Mononuclear cell (primary cell): Measurements from ENCODE around the gene ODAD2. TPM values are rescaled to one million over a fixed set of nuclear protein-coding genes. Genes with fewer than 3 reads are reported as not detected.

Experiments
- H3K27me3 ChIP-seq: 2 replicates; pipeline ENCODE4 v1.6.0; 2011; ENCODE audit warnings: low read length, control low read depth; ENCODE audit not compliant: insufficient read depth
- H3K4me1 ChIP-seq: 2 replicates; pipeline ENCODE4 v1.5.1; 2011; ENCODE audit warnings: mild to moderate bottlenecking, low read length, control low read depth; ENCODE audit not compliant: insufficient read depth
- H3K4me3 ChIP-seq: 2 replicates; pipeline ENCODE4 v1.5.1; 2011; ENCODE audit warnings: mild to moderate bottlenecking, low read length, moderate library complexity
- H3K9me3 ChIP-seq: 2 replicates; pipeline ENCODE4 v1.5.1; 2011; ENCODE audit warnings: low read depth, mild to moderate bottlenecking, control low read depth, low read length
- total RNA-seq: library from RNA; depleted of rRNA; stranded (reverse); fragments of >200 nt; gene quantifications from one replicate; pipeline ENCODE4 v1.2.3, GENCODE V29; 2012

Gene ODAD2
- 0.10 TPM for total RNA-seq

GRCh38 chr10:27998954-27999275 is at the start of gene ODAD2:
TSS of gene ODAD2 (minus strand) at chr10:27999079. CDS start at chr10:27995142, 3,937 bp downstream.
- peaks cover 14% of the 10 kb centered on the region for H3K4me1 ChIP-seq
- peaks cover 14% of the 10 kb centered on the region for H3K27me3 ChIP-seq
- no peaks in the 10 kb centered on the region for H3K9me3 ChIP-seq
- peak within 1 kb of the TSS; percentile 33 for H3K4me3 ChIP-seq

GRCh38 chr10:28047061-28047460 is 48.2 kb upstream of the ODAD2 start:
- Histone ChIP-seq H3K4me1 (no peaks in the 10 kb centered on the region), H3K4me3 (no peak overlapping the region), H3K27me3 (no peaks in the 10 kb centered on the region), H3K9me3 (no peaks in the 10 kb centered on the region)

- Histone ChIP-seq H3K27me3 (no peaks in the 10 kb centered on the region), H3K4me1 (no peaks in the 10 kb centered on the region)
Measured at GRCh38 chr10:28046579-28046978, 47.7 kb upstream of the ODAD2 start.

GRCh38 chr10:28043941-28044340 is 45.1 kb upstream of the ODAD2 start:
- H3K4me3 ChIP-seq, result no peak overlapping the region

More at GRCh38 chr10:28046579-28046978, 47.7 kb upstream of the ODAD2 start:
- Histone ChIP-seq H3K4me3 (no peak overlapping the region), H3K9me3 (no peaks in the 10 kb centered on the region)

GRCh38 chr10:28036587-28036986 is 37.7 kb upstream of the ODAD2 start:
- H3K4me1 ChIP-seq, result no peaks in the 10 kb centered on the region
- H3K4me3 ChIP-seq, result no peak overlapping the region
- no peaks in the 10 kb centered on the region for H3K9me3 ChIP-seq
- H3K27me3 ChIP-seq, result peaks cover 10% of the 10 kb centered on the region

More at GRCh38 chr10:28043941-28044340, 45.1 kb upstream of the ODAD2 start:
- Histone ChIP-seq H3K27me3 (peaks cover 2% of the 10 kb centered on the region), H3K9me3 (no peaks in the 10 kb centered on the region), H3K4me1 (no peaks in the 10 kb centered on the region)

- Histone ChIP-seq H3K9me3 (no peaks in the 10 kb centered on the region), H3K4me3 (no peak overlapping the region), H3K27me3 (no peaks in the 10 kb centered on the region), H3K4me1 (no peaks in the 10 kb centered on the region)
Measured at GRCh38 chr10:28020993-28021982, 22.4 kb upstream of the ODAD2 start.

GRCh38 chr10:28020080-28020860 is 21.4 kb upstream of the ODAD2 start:
- H3K4me3 ChIP-seq, result no peak overlapping the region
- no peaks in the 10 kb centered on the region for H3K27me3 ChIP-seq
- no peaks in the 10 kb centered on the region for H3K9me3 ChIP-seq
- no peaks in the 10 kb centered on the region for H3K4me1 ChIP-seq

GRCh38 chr10:28014651-28015050 is 15.8 kb upstream of the ODAD2 start:
- Histone ChIP-seq H3K4me3 (no peak overlapping the region), H3K27me3 (no peaks in the 10 kb centered on the region), H3K4me1 (no peaks in the 10 kb centered on the region), H3K9me3 (no peaks in the 10 kb centered on the region)

- H3K9me3 ChIP-seq, result no peaks in the 10 kb centered on the region
- H3K4me1 ChIP-seq, result no peaks in the 10 kb centered on the region
- no peaks in the 10 kb centered on the region for H3K27me3 ChIP-seq
- H3K4me3 ChIP-seq, result no peak overlapping the region
Measured at GRCh38 chr10:28012990-28013515, 14.2 kb upstream of the ODAD2 start.

GRCh38 chr10:28010821-28011220 is 11.9 kb upstream of the ODAD2 start:
- Histone ChIP-seq H3K27me3 (no peaks in the 10 kb centered on the region), H3K4me3 (no peak overlapping the region), H3K4me1 (no peaks in the 10 kb centered on the region), H3K9me3 (no peaks in the 10 kb centered on the region)

GRCh38 chr10:28008054-28008453 is 9.2 kb upstream of the ODAD2 start:
- H3K9me3 ChIP-seq, result no peaks in the 10 kb centered on the region
- H3K27me3 ChIP-seq, result no peaks in the 10 kb centered on the region
- H3K4me3 ChIP-seq, result no peak overlapping the region
- H3K4me1 ChIP-seq, result no peaks in the 10 kb centered on the region

- Histone ChIP-seq H3K4me3 (no peak overlapping the region), H3K4me1 (peaks cover 14% of the 10 kb centered on the region), H3K27me3 (peaks cover 14% of the 10 kb centered on the region), H3K9me3 (no peaks in the 10 kb centered on the region)
Measured at GRCh38 chr10:28001353-28001752, 2.5 kb upstream of the ODAD2 start.

- Histone ChIP-seq H3K27me3 (peaks cover 14% of the 10 kb centered on the region), H3K9me3 (no peaks in the 10 kb centered on the region), H3K4me1 (peaks cover 14% of the 10 kb centered on the region), H3K4me3 (peak overlapping the region; percentile 33)
Measured at GRCh38 chr10:27998178-27998953, 513 bp downstream of the ODAD2 start.

GRCh38 chr10:27997865-27998177 is 1.1 kb downstream of the ODAD2 start:
- no peaks in the 10 kb centered on the region for H3K9me3 ChIP-seq
- peaks cover 14% of the 10 kb centered on the region for H3K27me3 ChIP-seq
- peaks cover 14% of the 10 kb centered on the region for H3K4me1 ChIP-seq
- no peak overlapping the region for H3K4me3 ChIP-seq
